ENCODE results near the gene UACA. TPM values are rescaled to one million over a fixed set of nuclear protein-coding genes. Genes with fewer than 3 reads are reported as not detected.

Gene UACA
- total RNA-seq, 4 donors from 2014 or later: 35.9 to 78.9 (median 50.5) TPM

DNA sequence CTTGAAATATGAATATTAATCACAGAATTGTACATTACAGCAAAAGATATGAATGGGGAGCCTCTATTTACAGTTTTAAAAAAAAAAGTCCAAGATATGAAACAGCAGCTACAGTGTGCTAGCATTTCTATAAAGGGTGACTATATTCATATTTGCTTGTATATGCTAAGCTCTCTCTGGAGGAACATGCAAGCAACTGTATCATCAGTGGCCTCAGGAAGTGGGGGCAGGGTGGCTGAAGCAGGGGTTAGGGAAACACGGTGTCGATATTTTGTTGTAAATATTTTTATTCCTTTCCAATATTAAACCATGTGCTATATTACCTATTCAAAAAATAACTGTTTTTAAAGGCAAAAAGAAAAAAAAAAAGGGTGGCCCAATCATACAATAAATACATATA, 2.3 kb downstream of the UACA start:
- H3K4me3 ChIP-seq: no peak overlapping the region

GRCh38 chr15:70758790-70759462, 4.4 kb downstream of the UACA start:
- ATAC-seq: no peak
- WGBS, 2 donors (ENCODE audit: low coverage in 1 of 2): 50 to 61% methylated on average over 5 to 9 of the region's 9 CpGs
- Histone ChIP-seq H3K36me3 (no peaks in the 10 kb centered on the region), H3K9me3 (no peaks in the 10 kb centered on the region), H3K4me1 (peaks cover 0 to 32% (median 0%) of the 10 kb centered on the region in 3 donors), H3K27me3 (no peaks in the 10 kb centered on the region), H3K4me3 (no peak overlapping the region), H3K27ac (no peak overlapping the region)
- TF ChIP-seq POLR2AphosphoS5 (IDR thresholded peaks at IDR 0.05) (no peak), POLR2A (IDR thresholded peaks at IDR 0.05) (no peak), EP300 (IDR thresholded peaks at IDR 0.05) (no peak)
- TF ChIP-seq, protein P1, sequence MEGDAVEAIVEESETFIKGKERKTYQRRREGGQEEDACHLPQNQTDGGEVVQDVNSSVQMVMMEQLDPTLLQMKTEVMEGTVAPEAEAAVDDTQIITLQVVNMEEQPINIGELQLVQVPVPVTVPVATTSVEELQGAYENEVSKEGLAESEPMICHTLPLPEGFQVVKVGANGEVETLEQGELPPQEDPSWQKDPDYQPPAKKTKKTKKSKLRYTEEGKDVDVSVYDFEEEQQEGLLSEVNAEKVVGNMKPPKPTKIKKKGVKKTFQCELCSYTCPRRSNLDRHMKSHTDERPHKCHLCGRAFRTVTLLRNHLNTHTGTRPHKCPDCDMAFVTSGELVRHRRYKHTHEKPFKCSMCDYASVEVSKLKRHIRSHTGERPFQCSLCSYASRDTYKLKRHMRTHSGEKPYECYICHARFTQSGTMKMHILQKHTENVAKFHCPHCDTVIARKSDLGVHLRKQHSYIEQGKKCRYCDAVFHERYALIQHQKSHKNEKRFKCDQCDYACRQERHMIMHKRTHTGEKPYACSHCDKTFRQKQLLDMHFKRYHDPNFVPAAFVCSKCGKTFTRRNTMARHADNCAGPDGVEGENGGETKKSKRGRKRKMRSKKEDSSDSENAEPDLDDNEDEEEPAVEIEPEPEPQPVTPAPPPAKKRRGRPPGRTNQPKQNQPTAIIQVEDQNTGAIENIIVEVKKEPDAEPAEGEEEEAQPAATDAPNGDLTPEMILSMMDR (IDR thresholded peaks at IDR 0.05): no peak

More for the DNA sequence above, 2.3 kb downstream of the UACA start:
- Histone ChIP-seq H3K4me1 (peaks cover 0 to 41% (median 0%) of the 10 kb centered on the region in 3 donors), H3K27me3 (no peaks in the 10 kb centered on the region), H3K27ac (no peak overlapping the region), H3K9me3 (no peaks in the 10 kb centered on the region), H3K36me3 (no peaks in the 10 kb centered on the region)
- no peak for ATAC-seq
- whole genome bisulfite sequencing, 2 donors (ENCODE audit: low coverage in 1 of 2): 50 to 64% methylated on average over 2 of the region's 2 CpGs
- TF ChIP-seq, protein P1 (IDR thresholded peaks at IDR 0.05): no peak
- TF ChIP-seq POLR2AphosphoS5 (IDR thresholded peaks at IDR 0.05) (no peak), EP300 (IDR thresholded peaks at IDR 0.05) (no peak), POLR2A (IDR thresholded peaks at IDR 0.05) (no peak)

DNA sequence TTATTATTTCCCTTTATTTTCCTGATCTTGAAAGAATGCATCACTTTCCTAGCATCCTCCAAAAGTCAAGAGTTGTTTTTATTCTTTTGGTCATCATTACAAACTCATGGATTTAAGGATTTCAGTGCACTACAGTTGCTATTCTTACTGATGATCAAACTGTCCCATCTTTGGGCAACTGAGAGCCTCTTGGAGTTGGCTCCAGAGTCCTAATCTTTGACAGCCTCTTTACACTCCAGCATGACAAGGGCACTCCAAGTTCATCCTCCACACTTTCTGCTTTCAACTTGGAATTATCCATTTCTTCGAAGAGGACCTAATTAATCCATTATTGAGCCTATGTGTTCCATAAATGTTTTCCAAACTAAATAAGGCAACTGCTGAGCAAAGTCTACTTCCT, 5.7 kb downstream of the UACA start:
- ATAC-seq: no peak
- Histone ChIP-seq H3K9me3 (no peaks in the 10 kb centered on the region), H3K4me1 (peaks cover 0 to 39% (median 3%) of the 10 kb centered on the region in 3 donors), H3K36me3 (no peaks in the 10 kb centered on the region), H3K27me3 (no peaks in the 10 kb centered on the region), H3K4me3 (no peak overlapping the region), H3K27ac (no peak overlapping the region)
- WGBS, 2 donors (ENCODE audit: low coverage in 1 of 2): 44 to 56% methylated on average over 1 of the region's 1 CpG
- TF ChIP-seq, protein P1 (IDR thresholded peaks at IDR 0.05): no peak
- no peak for TF ChIP-seq EP300 (IDR thresholded peaks at IDR 0.05)
- TF ChIP-seq POLR2AphosphoS5 (IDR thresholded peaks at IDR 0.05): no peak
- no peak for TF ChIP-seq POLR2A (IDR thresholded peaks at IDR 0.05)

GRCh38 chr15:70754862-70755261, 8.5 kb downstream of the UACA start:
- TF ChIP-seq POLR2AphosphoS5 (IDR thresholded peaks at IDR 0.05) (no peak), EP300 (IDR thresholded peaks at IDR 0.05) (no peak), POLR2A (IDR thresholded peaks at IDR 0.05) (no peak)
- TF ChIP-seq, protein P1 (IDR thresholded peaks at IDR 0.05): no peak
- H3K4me3 ChIP-seq: no peak overlapping the region
- ATAC-seq: no peak
- 35 to 41% methylated on average over 2 of the region's 2 CpGs for WGBS, 2 donors (ENCODE audit: low coverage in 1 of 2)
- no peaks in the 10 kb centered on the region for H3K27me3 ChIP-seq
- H3K27ac ChIP-seq: no peak overlapping the region
- no peaks in the 10 kb centered on the region for H3K9me3 ChIP-seq
- no peaks in the 10 kb centered on the region for H3K36me3 ChIP-seq
- peaks cover 0 to 42% (median 8%) of the 10 kb centered on the region in 3 donors for H3K4me1 ChIP-seq
